ENCODE results near the gene FAM98B.

The FAM98B gene

DNA sequence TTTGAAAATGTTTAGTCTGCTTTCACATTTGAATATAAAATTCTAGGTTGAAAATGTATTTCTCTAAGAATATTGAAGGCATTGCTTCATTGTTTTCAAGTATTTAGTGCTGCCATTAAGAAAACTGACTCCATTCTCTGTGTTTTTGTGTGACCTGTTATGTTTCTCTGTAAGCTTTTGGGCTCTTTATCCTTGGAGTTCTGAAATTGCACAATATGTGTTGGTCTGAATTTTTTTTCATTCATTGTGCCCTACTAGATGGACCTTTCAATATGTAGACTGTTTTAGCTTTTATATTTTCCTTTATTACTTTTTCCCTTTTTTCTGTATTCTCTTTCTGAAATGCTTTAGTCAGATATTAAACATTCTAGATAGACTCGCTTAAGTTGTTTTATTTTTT is 22.2 kb downstream of the FAM98B start:
- DNase-seq (ENCODE audit: low read depth) = no peak
- TF ChIP-seq, protein P1, sequence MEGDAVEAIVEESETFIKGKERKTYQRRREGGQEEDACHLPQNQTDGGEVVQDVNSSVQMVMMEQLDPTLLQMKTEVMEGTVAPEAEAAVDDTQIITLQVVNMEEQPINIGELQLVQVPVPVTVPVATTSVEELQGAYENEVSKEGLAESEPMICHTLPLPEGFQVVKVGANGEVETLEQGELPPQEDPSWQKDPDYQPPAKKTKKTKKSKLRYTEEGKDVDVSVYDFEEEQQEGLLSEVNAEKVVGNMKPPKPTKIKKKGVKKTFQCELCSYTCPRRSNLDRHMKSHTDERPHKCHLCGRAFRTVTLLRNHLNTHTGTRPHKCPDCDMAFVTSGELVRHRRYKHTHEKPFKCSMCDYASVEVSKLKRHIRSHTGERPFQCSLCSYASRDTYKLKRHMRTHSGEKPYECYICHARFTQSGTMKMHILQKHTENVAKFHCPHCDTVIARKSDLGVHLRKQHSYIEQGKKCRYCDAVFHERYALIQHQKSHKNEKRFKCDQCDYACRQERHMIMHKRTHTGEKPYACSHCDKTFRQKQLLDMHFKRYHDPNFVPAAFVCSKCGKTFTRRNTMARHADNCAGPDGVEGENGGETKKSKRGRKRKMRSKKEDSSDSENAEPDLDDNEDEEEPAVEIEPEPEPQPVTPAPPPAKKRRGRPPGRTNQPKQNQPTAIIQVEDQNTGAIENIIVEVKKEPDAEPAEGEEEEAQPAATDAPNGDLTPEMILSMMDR (conservative IDR thresholded peaks at IDR 0.05; ENCODE audit: low read depth, low read length) = no peak
- H3K4me3 ChIP-seq (ENCODE audit: low read depth, low read length) = no peak overlapping the region

DNA sequence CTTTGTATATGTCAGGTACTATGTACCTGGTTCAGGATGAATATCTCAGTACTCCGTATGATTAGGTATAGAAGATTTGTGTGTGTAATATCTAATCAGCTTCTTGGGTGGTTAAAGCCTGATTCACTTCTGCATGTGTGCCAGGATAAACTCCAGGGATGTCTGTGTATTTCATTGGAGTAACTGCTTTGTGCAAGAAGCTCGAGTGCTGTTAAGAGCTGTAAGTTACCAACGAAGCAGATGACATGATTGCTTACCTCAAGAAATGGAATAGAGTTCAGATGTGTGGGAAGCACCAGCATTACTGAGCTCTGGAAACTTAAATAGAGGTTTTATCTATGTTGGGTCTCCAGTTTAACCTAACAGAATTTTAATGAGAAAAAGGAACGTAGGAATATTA is 23.7 kb downstream of the FAM98B start:
- no peak overlapping the region for H3K4me3 ChIP-seq (ENCODE audit: low read depth, low read length)
- DNase-seq (ENCODE audit: low read depth) = no peak
- TF ChIP-seq, protein P1 (conservative IDR thresholded peaks at IDR 0.05; ENCODE audit: low read depth, low read length) = no peak

DNA sequence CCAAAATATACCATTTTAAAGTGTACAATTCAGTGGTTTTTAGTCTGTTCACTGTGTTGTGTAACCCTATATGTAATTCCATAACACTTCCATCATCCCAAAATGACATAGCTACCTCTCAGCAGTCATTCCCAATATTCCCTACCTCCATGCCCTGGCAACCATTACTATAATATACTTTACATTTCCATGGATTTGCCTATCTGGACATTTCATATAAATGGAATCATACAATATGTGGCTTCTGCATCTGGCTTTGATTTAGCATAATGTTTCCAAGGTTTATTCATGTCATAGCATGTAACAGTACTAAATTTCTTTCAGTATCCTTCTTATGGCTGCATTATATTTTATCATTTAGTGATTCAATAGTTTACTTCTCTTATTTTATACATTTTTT is 25.3 kb downstream of the FAM98B start:
- TF ChIP-seq, protein P1 (conservative IDR thresholded peaks at IDR 0.05; ENCODE audit: low read depth, low read length) = no peak
- no peak for DNase-seq (ENCODE audit: low read depth)
- no peak overlapping the region for H3K4me3 ChIP-seq (ENCODE audit: low read depth, low read length)

DNA sequence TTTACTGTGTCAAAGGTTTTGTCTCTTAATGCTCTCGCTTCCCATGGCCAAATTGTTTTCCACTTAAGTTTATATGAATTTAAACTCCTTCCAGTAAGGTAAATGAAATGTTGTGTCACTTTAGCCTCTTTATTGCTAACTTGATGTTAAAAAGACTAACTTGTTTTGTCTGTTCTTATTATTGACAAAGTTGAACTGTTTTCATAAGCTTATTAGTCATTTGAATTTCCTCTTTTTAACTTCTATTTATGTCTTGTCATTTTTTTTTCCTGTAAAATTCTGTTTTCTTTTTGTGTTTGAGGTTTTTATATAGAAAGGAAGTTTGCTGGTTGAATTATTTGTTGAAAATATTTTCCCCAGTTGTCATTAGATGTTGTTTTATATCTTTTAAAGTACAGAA is 25.8 kb downstream of the FAM98B start:
- H3K4me3 ChIP-seq (ENCODE audit: low read depth, low read length) = no peak overlapping the region
- TF ChIP-seq, protein P1 (conservative IDR thresholded peaks at IDR 0.05; ENCODE audit: low read depth, low read length) = no peak
- DNase-seq (ENCODE audit: low read depth) = no peak

DNA sequence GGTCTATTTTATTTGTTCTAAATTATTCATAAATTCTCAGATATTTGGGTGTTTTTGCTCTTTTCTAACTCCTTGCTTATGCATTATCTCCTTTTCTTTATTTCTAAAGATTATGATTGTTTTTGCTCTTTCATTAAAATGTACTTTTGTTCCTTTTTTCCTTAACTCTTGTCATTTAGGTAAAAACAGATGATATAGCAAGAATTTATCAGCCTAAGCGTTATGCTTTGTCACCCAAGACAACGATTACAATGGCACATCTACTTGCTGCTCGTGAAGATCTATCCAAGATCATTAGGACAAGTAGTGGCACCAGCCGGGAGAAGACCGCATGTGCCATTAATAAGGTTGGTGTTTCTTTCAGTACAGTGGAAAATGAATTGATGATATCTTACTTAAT is 27.2 kb downstream of the FAM98B start:
- TF ChIP-seq, protein P1 (conservative IDR thresholded peaks at IDR 0.05; ENCODE audit: low read depth, low read length) = no peak
- no peak overlapping the region for H3K4me3 ChIP-seq (ENCODE audit: low read depth, low read length)
- DNase-seq (ENCODE audit: low read depth) = no peak

DNA sequence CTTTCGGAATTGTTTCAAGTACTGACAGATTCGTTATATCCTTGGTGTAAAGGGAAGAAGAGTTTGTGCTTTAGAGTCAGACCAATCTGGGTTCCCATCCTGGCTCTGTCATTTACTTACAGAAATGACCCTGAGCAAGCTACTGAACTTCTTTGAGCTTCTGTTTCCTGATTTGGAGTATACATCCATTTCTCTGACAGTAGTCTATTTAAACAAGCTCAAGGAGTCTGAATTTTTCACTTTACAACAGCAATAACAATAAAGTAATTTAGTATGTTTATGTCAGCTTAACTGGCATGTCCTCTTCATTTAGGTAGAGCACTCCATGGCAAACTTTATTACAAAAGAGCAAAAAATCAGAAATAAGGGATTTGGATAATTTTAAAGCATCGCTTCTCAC is 27.8 kb downstream of the FAM98B start:
- TF ChIP-seq, protein P1 (conservative IDR thresholded peaks at IDR 0.05; ENCODE audit: low read depth, low read length) = no peak
- H3K4me3 ChIP-seq (ENCODE audit: low read depth, low read length) = no peak overlapping the region
- no peak for DNase-seq (ENCODE audit: low read depth)

DNA sequence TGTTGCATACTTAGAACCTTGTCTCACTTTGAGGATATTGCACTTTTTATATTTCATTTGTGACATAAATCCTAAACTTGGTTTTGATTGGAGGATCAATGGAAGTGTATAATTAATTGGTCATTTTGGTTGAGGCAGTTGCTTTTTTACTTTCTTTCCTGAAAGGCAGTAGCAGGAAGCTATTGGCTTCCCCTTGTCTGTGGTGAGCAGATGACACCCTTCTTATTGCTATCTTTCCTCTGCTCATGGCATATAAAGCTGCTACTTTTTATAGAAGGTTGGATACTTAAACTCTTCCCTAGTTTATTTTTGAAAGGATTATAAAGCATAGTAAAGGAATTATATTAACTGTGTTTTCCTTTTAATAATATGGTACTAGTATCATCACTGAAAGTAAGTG is 28.6 kb downstream of the FAM98B start:
- DNase-seq (ENCODE audit: low read depth) = no peak
- TF ChIP-seq, protein P1 (conservative IDR thresholded peaks at IDR 0.05; ENCODE audit: low read depth, low read length) = no peak
- no peak overlapping the region for H3K4me3 ChIP-seq (ENCODE audit: low read depth, low read length)

All from choroid plexus epithelial cell (primary cell).